Dendritic cell treated with granulocyte-macrophage colony-stimulating factor and Interleukin-4, amounts not matched to agents 40 ng/mL and 50 ng/mL, for 4 days (primary cell): ENCODE data around the gene HDAC9.
A peak's percentile ranks its signal among the peaks of the same experiment; 100 is the strongest.

ENCODE experiments used
- H3K27ac Mint-ChIP-seq: one replicate; pipeline ENCODE4 v1.8.0; 2022; ENCODE audit warnings: mild to moderate bottlenecking, mixed read lengths
- H3K27me3 Mint-ChIP-seq: one replicate; pipeline ENCODE4 v1.8.0; 2022; ENCODE audit warnings: mild to moderate bottlenecking, mixed read lengths
- H3K36me3 Mint-ChIP-seq: one replicate; pipeline ENCODE4 v1.8.0; 2022; ENCODE audit warnings: low read depth, mixed read lengths
- H3K4me1 Mint-ChIP-seq: one replicate; pipeline ENCODE4 v1.8.0; 2022; ENCODE audit warnings: low read depth, mixed read lengths
- H3K4me3 Mint-ChIP-seq: one replicate; pipeline ENCODE4 v1.8.0; 2022; ENCODE audit warnings: mild to moderate bottlenecking, moderate library complexity, mixed read lengths
- H3K9me3 Mint-ChIP-seq: one replicate; pipeline ENCODE4 v1.8.0; 2022; ENCODE audit warnings: mixed read lengths
- intact Hi-C: fragments of 100-400 bp; cut with micrococcal nuclease; formaldehyde crosslinking; loops from one replicate; pipeline ENCODE4 v1.15.0; 2022

Gene HDAC9

DNA sequence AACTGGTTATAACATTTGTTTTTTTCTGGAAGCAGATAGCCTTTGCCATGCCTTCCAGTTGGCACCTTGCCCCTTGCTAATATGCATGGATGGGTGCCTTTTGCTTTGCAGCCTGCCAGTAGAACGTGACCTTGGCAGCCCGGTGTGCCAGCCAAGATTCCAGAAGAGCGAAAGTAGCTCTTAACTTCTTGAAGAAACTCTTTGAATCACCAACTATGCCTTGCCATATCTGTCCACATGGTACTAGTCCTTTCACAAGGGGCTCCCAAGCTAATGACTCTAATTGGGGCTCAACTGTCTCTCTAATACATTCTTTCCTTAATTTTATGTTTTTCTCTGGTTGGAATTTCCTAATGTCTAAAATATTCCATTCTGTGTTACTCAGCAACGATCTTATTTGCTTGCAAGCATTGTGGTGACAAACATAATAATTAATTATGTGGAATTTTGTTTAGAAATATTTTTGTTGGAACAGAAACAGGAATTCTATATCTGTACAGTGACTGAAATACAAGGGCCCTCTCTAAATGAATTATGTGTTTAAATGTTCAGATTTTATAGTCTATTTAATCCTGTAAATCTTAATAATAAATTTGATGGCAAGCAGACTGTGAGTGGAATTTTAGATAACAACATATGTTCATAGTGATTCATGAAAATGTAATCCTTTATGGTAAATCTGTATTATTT lies 45.8 kb downstream of the HDAC9 start:
- intact Hi-C loops, result no loop called here
- Mint-ChIP-seq H3K9me3 (no peaks in the 10 kb centered on the region), H3K27ac (no peak overlapping the region), H3K36me3 (no peaks in the 10 kb centered on the region), H3K27me3 (no peaks in the 10 kb centered on the region), H3K4me1 (peaks cover 6% of the 10 kb centered on the region), H3K4me3 (no peak overlapping the region)

DNA sequence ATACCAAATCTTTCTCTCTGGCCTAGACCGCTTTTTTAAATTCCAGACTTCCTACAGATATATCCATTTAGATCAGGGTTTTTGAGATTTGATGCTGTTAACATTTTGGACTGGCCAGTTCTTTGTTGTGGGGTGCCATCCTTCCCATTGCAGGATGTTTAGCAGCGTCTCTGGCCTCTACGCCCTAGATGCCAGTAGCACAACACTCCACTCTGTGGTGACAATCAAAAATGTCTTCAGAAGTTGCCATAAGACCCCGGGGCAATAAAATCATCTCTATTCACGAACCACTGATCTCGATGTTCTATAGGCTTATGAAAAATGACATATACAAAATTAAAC lies 46.3 kb downstream of the HDAC9 start:
- H3K9me3 Mint-ChIP-seq, result no peaks in the 10 kb centered on the region
- no peaks in the 10 kb centered on the region for H3K27me3 Mint-ChIP-seq
- H3K4me1 Mint-ChIP-seq, result peaks cover 6% of the 10 kb centered on the region
- H3K36me3 Mint-ChIP-seq, result no peaks in the 10 kb centered on the region
- H3K27ac Mint-ChIP-seq, result no peak overlapping the region
- no peak overlapping the region for H3K4me3 Mint-ChIP-seq
- intact Hi-C loops, result no loop called here

- intact Hi-C loops, result no loop called here
- Mint-ChIP-seq H3K4me3 (no peak overlapping the region), H3K4me1 (peaks cover 27% of the 10 kb centered on the region), H3K36me3 (no peaks in the 10 kb centered on the region), H3K27ac (no peak overlapping the region), H3K27me3 (no peaks in the 10 kb centered on the region), H3K9me3 (no peaks in the 10 kb centered on the region)
Measured at GRCh38 chr7:18546576-18546975, 51.0 kb downstream of the HDAC9 start.

DNA sequence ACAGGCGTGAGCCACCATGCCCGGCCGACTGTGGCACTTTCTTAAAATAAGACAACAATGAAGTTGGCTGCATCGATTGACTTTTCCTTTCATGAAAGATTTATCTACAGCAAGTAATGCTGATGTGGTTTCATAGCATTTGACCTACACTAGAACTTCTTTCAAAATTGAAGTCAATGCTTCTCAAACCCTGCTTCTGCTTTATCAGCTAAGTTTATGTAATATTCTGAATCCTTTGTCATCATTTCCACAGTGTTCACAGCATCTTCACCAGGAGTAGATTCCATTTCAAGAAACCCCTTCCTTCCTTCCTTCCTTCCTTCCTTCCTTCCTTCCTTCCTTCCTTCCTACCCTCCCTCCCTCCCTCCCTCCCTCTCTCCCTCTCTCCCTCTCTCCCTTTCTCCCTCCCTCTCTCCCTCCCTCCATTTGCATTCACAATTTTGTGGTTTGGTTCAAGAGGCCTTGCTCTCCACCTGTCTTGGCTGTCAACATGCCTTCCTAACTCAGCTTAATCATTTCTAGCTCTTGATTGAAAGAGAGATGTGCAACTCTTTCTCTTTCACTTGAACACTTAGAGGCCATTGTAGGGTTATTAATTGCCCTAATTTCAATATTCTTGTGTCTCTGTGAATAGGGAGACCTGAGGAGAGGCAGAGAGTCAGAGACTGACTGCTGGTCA lies 52.1 kb downstream of the HDAC9 start:
- H3K36me3 Mint-ChIP-seq, result no peaks in the 10 kb centered on the region
- H3K9me3 Mint-ChIP-seq, result no peaks in the 10 kb centered on the region
- no peak overlapping the region for H3K4me3 Mint-ChIP-seq
- intact Hi-C loops, result no loop called here
- no peaks in the 10 kb centered on the region for H3K27me3 Mint-ChIP-seq
- H3K4me1 Mint-ChIP-seq, result peaks cover 27% of the 10 kb centered on the region
- no peak overlapping the region for H3K27ac Mint-ChIP-seq

GRCh38 chr7:18548534-18548933 lies 53.0 kb downstream of the HDAC9 start:
- no peaks in the 10 kb centered on the region for H3K9me3 Mint-ChIP-seq
- intact Hi-C loops, result no loop called here
- H3K4me3 Mint-ChIP-seq, result no peak overlapping the region
- peaks cover 23% of the 10 kb centered on the region for H3K4me1 Mint-ChIP-seq
- H3K27ac Mint-ChIP-seq, result no peak overlapping the region
- H3K36me3 Mint-ChIP-seq, result no peaks in the 10 kb centered on the region
- no peaks in the 10 kb centered on the region for H3K27me3 Mint-ChIP-seq

DNA sequence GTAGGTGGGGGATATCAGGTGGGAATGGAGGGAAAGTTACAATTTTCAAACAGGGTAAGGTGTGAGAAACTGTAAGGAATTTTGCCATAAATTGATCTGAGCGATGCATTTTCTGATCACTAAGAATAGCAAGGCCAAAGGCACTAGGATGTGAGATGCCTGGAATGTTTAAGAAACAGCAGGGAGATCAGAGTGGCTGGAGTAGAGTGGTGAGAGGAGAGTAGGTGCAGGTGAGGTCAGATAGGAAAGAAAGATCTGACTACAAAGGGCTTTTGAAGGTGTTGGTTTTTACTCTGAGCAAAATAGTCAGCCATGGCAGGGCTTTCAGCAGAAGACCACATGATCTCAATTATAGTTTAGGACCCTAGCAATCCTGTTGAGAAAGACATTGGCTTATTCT lies 55.0 kb downstream of the HDAC9 start:
- H3K27ac Mint-ChIP-seq, result peak overlapping the region; percentile 67
- no peaks in the 10 kb centered on the region for H3K9me3 Mint-ChIP-seq
- H3K36me3 Mint-ChIP-seq, result no peaks in the 10 kb centered on the region
- H3K4me3 Mint-ChIP-seq, result no peak overlapping the region
- peaks cover 28% of the 10 kb centered on the region for H3K4me1 Mint-ChIP-seq
- intact Hi-C loops, result no loop called here
- H3K27me3 Mint-ChIP-seq, result no peaks in the 10 kb centered on the region

DNA sequence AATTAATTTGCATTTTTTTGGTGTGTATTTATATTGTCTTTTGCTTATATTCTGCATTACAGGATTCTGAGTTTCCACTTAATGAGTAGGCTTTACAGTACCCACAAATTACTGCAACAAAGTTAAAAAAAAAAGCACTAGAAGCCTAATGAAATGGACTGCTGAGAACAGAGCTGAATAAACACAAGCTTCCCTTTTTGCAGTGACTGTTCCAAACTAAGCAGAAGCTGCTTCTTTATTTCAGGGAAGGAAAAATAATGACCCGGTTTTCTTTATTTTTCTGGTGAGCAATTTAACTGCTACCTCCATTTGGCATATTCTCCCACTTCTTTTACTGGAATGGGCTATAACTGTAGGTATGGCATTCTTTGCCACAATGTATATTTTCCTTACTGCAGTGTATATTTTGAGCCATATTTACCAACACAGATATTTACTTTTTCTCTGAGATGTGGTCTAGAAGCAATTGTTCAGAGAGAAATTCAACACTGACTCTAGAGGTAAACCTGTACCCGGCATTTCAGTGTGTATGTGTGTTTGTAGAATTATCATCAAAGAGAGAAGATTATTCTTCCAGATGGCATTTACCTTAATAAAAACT lies 56.9 kb downstream of the HDAC9 start:
- H3K4me1 Mint-ChIP-seq, result peaks cover 28% of the 10 kb centered on the region
- H3K9me3 Mint-ChIP-seq, result no peaks in the 10 kb centered on the region
- peak overlapping the region; percentile 78 for H3K27ac Mint-ChIP-seq
- H3K36me3 Mint-ChIP-seq, result no peaks in the 10 kb centered on the region
- peak overlapping the region; percentile 13 for H3K4me3 Mint-ChIP-seq
- H3K27me3 Mint-ChIP-seq, result no peaks in the 10 kb centered on the region
- intact Hi-C loops, result no loop called here

DNA sequence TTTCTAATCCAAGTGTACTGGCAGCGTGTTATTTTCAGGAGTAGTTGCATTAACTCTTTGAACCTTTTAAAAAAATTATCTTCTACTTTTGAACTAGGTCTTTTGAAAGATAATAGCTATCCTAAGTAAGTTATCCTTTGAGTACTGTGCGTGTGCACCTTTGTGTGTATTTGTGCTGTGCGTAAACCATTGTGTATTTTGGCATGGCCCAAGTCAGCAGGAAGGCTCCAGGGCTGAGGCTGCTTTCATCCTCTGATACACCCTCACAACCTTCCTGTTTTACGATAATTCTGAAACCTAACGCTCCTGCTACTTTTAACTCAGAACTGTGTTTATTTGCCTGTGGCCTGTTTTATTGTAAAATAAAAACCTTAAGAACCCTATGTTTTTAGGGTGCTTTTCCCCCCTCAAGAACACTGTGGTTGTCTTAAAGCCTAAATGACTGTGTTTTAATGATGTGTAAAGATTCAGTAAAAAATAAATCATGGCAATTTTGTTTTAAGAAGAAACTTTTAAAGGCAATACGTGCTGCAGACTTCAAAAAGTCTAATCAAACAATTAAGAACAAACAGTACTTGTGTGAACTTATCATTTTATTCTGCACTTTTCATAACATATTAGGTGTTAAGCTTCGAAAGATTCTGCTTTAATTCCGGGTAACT lies 57.5 kb downstream of the HDAC9 start:
- H3K27ac Mint-ChIP-seq, result peak overlapping the region; percentile 78
- H3K36me3 Mint-ChIP-seq, result no peaks in the 10 kb centered on the region
- H3K9me3 Mint-ChIP-seq, result no peaks in the 10 kb centered on the region
- peak overlapping the region; percentile 32 for H3K4me3 Mint-ChIP-seq
- intact Hi-C loops, result no loop called here
- H3K27me3 Mint-ChIP-seq, result no peaks in the 10 kb centered on the region
- peaks cover 28% of the 10 kb centered on the region for H3K4me1 Mint-ChIP-seq

- intact Hi-C loops, result no loop called here
- Mint-ChIP-seq H3K4me1 (peaks cover 28% of the 10 kb centered on the region), H3K27ac (peak overlapping the region; percentile 78), H3K27me3 (no peaks in the 10 kb centered on the region), H3K36me3 (no peaks in the 10 kb centered on the region), H3K4me3 (no peak overlapping the region), H3K9me3 (no peaks in the 10 kb centered on the region)
Measured at GRCh38 chr7:18553605-18554003, 58.1 kb downstream of the HDAC9 start.

- Mint-ChIP-seq H3K27me3 (no peaks in the 10 kb centered on the region), H3K36me3 (no peaks in the 10 kb centered on the region), H3K4me1 (peaks cover 22% of the 10 kb centered on the region)
Measured at GRCh38 chr7:18555120-18555519, 59.6 kb downstream of the HDAC9 start.

DNA sequence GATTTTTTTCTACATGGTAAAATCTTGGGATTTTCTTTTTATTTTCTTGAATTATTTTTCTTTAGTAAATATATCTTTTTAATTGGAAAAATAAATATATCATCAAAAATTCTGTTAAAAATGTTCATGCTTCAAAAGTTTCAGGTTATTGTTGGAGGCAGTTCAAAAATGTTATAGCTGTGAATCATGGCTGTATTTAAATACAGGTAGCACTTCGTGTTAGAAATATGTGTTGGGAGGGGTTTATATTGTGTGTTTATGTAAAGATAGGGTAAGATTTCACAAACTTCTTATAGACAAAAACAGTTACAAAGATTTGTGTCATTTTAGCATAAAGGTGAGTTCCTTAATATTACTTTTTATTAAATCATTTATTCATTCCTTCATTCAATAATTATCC lies 60.4 kb downstream of the HDAC9 start:
- Mint-ChIP-seq H3K9me3 (no peaks in the 10 kb centered on the region), H3K4me1 (peaks cover 13% of the 10 kb centered on the region), H3K4me3 (no peak overlapping the region), H3K36me3 (no peaks in the 10 kb centered on the region), H3K27me3 (no peaks in the 10 kb centered on the region), H3K27ac (no peak overlapping the region)
- intact Hi-C loops, result no loop called here

More at GRCh38 chr7:18555120-18555519, 59.6 kb downstream of the HDAC9 start:
- Mint-ChIP-seq H3K9me3 (no peaks in the 10 kb centered on the region), H3K4me3 (no peak overlapping the region), H3K27ac (no peak overlapping the region)
- intact Hi-C loops, result no loop called here

DNA sequence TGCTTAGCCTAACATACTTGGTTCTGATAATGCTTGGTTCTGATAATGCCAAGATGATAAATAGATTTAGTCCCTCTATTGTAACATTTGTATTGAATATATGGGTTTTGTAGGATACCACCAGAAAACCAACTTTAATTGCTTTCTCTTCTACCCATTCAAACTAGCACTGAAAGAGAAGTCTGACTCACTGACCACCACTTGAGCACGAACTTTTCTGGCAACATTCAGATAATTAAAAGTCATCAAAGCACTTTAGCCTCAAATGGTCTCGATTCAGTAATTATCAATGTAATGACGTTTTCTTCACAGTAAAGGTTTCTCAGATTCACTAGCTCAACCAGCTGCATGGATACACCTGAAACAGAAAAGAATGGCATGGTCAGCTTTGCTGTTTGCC lies 63.0 kb downstream of the HDAC9 start:
- Mint-ChIP-seq H3K27ac (no peak overlapping the region), H3K36me3 (no peaks in the 10 kb centered on the region), H3K27me3 (no peaks in the 10 kb centered on the region), H3K9me3 (no peaks in the 10 kb centered on the region), H3K4me3 (no peak overlapping the region), H3K4me1 (peaks cover 6% of the 10 kb centered on the region)
- intact Hi-C loops, result no loop called here

GRCh38 chr7:18558910-18559309 lies 63.4 kb downstream of the HDAC9 start:
- H3K27me3 Mint-ChIP-seq, result no peaks in the 10 kb centered on the region
- H3K9me3 Mint-ChIP-seq, result no peaks in the 10 kb centered on the region
- no peaks in the 10 kb centered on the region for H3K36me3 Mint-ChIP-seq
- H3K4me1 Mint-ChIP-seq, result peaks cover 2% of the 10 kb centered on the region
- intact Hi-C loops, result no loop called here
- no peak overlapping the region for H3K4me3 Mint-ChIP-seq
- H3K27ac Mint-ChIP-seq, result no peak overlapping the region

DNA sequence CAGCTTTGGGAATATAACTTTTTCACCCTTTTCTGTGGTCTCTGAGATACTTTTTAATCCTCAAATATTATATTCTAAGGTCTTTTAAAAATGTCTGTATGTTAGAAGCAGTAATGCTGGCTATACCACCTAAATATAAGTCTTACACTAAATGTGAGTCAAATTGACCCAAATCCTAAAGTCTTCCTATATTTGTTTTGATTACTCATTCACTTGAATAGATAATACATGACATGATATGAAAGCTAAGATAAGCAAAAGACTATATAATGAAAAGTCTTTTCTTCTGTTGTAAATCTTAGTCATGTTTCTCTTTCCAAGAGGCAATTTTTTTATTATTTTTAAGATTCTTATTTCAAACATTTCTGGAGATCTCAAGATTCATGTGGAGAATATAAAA lies 64.2 kb downstream of the HDAC9 start:
- no peaks in the 10 kb centered on the region for H3K9me3 Mint-ChIP-seq
- intact Hi-C loops, result no loop called here
- H3K27me3 Mint-ChIP-seq, result no peaks in the 10 kb centered on the region

More for the DNA sequence above, 64.2 kb downstream of the HDAC9 start:
- Mint-ChIP-seq H3K36me3 (no peaks in the 10 kb centered on the region), H3K4me1 (no peaks in the 10 kb centered on the region), H3K27ac (no peak overlapping the region), H3K4me3 (no peak overlapping the region)
